HEK293 (cell line): ENCODE measurements around the gene TACC2.

Experiments used
- AEBP2 ChIP-seq: fragments of 450-650 bp; formaldehyde crosslinking; IDR thresholded peaks from 2 replicates; pipeline ENCODE4 v1.5.1; 2016; ENCODE audit warnings: missing biosample characterization, missing genetic modification characterization, borderline replicate concordance
- BCL11A ChIP-seq: fragments of 450-650 bp; formaldehyde crosslinking; IDR thresholded peaks from 2 replicates; pipeline ENCODE4 v1.5.1; 2016; ENCODE audit warnings: low read depth, missing biosample characterization, missing genetic modification characterization
- GLIS1 ChIP-seq: fragments of 450-650 bp; formaldehyde crosslinking; IDR thresholded peaks from 2 replicates; pipeline ENCODE4 v1.5.1; 2016; ENCODE audit warnings: missing biosample characterization, missing genetic modification characterization
- GLIS2 ChIP-seq: fragments of 450-650 bp; formaldehyde crosslinking; IDR thresholded peaks from 2 replicates; pipeline ENCODE4 v1.5.1; 2016; ENCODE audit warnings: missing biosample characterization, missing genetic modification characterization
- KLF17 ChIP-seq: fragments of 450-650 bp; formaldehyde crosslinking; IDR thresholded peaks from 2 replicates; pipeline ENCODE4 v1.5.1; 2016; ENCODE audit warnings: missing biosample characterization, missing genetic modification characterization
- PRDM10 ChIP-seq: fragments of 450-650 bp; formaldehyde crosslinking; IDR thresholded peaks from 2 replicates; pipeline ENCODE4 v1.5.1; 2016; ENCODE audit warnings: missing biosample characterization, missing genetic modification characterization
- WT1 ChIP-seq: fragments of 450-650 bp; formaldehyde crosslinking; IDR thresholded peaks from 2 replicates; pipeline ENCODE4 v1.5.1; 2016; ENCODE audit warnings: missing biosample characterization, missing genetic modification characterization
- ZEB2 ChIP-seq: fragments of 450-650 bp; formaldehyde crosslinking; IDR thresholded peaks from 2 replicates; pipeline ENCODE4 v1.5.1; 2016; ENCODE audit warnings: missing biosample characterization, missing genetic modification characterization
- ZNF121 ChIP-seq: fragments of 450-650 bp; formaldehyde crosslinking; IDR thresholded peaks from 2 replicates; pipeline ENCODE4 v1.5.1; 2016; ENCODE audit warnings: missing biosample characterization, missing genetic modification characterization
- ZNF2 ChIP-seq: fragments of 450-650 bp; formaldehyde crosslinking; IDR thresholded peaks from 2 replicates; pipeline ENCODE4 v1.5.1; 2016; ENCODE audit warnings: missing biosample characterization, missing genetic modification characterization
- ZNF221 ChIP-seq: fragments of 450-650 bp; formaldehyde crosslinking; IDR thresholded peaks from 2 replicates; pipeline ENCODE4 v1.5.1; 2017; ENCODE audit warnings: missing biosample characterization, missing genetic modification characterization, borderline replicate concordance
- ZNF223 ChIP-seq: fragments of 450-650 bp; formaldehyde crosslinking; IDR thresholded peaks from 2 replicates; pipeline ENCODE4 v1.5.1; 2016; ENCODE audit warnings: missing biosample characterization, missing genetic modification characterization
- ZNF335 ChIP-seq: fragments of 450-650 bp; formaldehyde crosslinking; conservative IDR thresholded peaks from 2 replicates; pipeline ENCODE4 v1.5.1; 2016; ENCODE audit warnings: missing biosample characterization, missing genetic modification characterization
- ZNF366 ChIP-seq: fragments of 450-650 bp; formaldehyde crosslinking; conservative IDR thresholded peaks from 2 replicates; pipeline ENCODE4 v1.5.1; 2016; ENCODE audit warnings: missing biosample characterization, missing genetic modification characterization
- ZNF394 ChIP-seq: fragments of 450-650 bp; formaldehyde crosslinking; IDR thresholded peaks from 2 replicates; pipeline ENCODE4 v1.5.1; 2016; ENCODE audit warnings: missing biosample characterization, missing genetic modification characterization, mild to moderate bottlenecking, moderate library complexity, borderline replicate concordance
- ZNF449 ChIP-seq: fragments of 450-650 bp; formaldehyde crosslinking; IDR thresholded peaks from 2 replicates; pipeline ENCODE4 v1.5.1; 2017; ENCODE audit warnings: missing biosample characterization, mild to moderate bottlenecking, missing genetic modification characterization, moderate library complexity
- ZNF596 ChIP-seq: fragments of 450-650 bp; IDR thresholded peaks from 2 replicates; pipeline ENCODE4 v1.5.0; 2018; ENCODE audit warnings: missing biosample characterization, mild to moderate bottlenecking, missing genetic modification characterization, moderate library complexity
- ZNF692 ChIP-seq: fragments of 450-650 bp; formaldehyde crosslinking; IDR thresholded peaks from 2 replicates; pipeline ENCODE4 v1.5.1; 2016; ENCODE audit warnings: missing biosample characterization, missing genetic modification characterization

Gene TACC2

GRCh38 chr10:122140941-122141623 lies 152.1 kb downstream of the TACC2 start (continued):
- TF ChIP-seq ZNF394 (0 out of 2 replicates have a peak, but pooled peaks have one; percentile 46), ZNF2 (no peak), BCL11A (tag by site-specific recombination) (no peak), ZNF335 (tag by site-specific recombination) (no peak), AEBP2 (tag by site-specific recombination) (no peak), ZEB2 (peak; percentile 81), GLIS2 (peak; percentile 95), WT1 (tag by site-specific recombination) (no peak), KLF17 (tag by site-specific recombination) (peak; percentile 95), ZNF366 (tag by site-specific recombination) (peak; percentile 84), ZNF596 (tag by site-specific recombination) (no peak), ZNF121 (tag by site-specific recombination) (no peak), GLIS1 (tag by site-specific recombination) (peak; percentile 96), ZNF449 (tag by site-specific recombination) (no peak), ZNF692 (tag by site-specific recombination) (peak; percentile 90), ZNF223 (tag by site-specific recombination) (no peak), ZNF221 (tag by site-specific recombination) (no peak), PRDM10 (peak; percentile 81)
